ENCODE measurements around the gene RAVER1. TPM values are rescaled to one million over a fixed set of nuclear protein-coding genes. Genes with fewer than 3 reads are reported as not detected.

The RAVER1 gene
- total RNA-seq, 3 donors from 2014 or later (not counting 1 experiment from before 2014, with no cell fraction given): 42.5 to 64.3 (median 55.9) TPM

DNA sequence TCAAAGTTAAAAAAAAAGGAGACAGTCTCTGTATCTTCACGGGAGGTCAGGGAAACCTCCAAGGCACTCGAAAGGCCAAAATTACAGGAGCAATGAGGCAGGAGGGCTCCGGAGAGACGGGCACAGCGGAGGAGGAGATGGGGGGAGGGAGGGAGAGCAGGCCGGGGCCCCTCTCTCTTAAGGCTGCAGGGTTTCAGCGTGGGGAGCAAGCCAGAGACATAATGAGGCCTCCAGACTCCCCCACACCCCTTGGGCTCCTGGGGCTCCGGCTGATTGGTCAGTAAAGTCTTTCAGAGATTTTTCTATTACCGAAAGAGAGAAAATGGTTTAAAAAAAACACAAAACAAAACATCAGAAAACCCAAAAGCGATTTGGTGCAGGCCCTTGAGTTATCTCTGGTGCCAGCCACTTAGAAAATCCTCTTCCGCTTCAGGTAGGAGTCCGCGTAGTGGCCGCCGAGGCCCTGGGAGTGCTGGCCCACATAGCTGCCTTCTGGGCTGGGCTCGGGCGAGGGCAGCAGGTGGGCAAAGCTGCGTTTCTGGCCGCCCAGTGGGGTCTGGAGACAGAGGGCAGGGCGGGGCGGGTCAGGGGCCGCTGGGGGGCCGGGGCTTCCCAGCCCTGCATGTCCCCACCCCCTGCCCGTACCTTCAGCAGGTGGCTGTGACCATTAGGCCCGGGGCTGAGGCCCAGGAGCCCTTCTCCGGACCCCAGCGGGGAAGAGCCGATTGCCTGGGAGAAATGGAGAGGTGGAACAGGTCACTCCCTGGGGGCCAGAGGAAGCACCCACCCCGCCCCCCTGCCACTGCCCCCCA, 16.1 kb downstream of the RAVER1 start:
- DNase-seq: peak in 1 of 2 donors; percentile 4

DNA sequence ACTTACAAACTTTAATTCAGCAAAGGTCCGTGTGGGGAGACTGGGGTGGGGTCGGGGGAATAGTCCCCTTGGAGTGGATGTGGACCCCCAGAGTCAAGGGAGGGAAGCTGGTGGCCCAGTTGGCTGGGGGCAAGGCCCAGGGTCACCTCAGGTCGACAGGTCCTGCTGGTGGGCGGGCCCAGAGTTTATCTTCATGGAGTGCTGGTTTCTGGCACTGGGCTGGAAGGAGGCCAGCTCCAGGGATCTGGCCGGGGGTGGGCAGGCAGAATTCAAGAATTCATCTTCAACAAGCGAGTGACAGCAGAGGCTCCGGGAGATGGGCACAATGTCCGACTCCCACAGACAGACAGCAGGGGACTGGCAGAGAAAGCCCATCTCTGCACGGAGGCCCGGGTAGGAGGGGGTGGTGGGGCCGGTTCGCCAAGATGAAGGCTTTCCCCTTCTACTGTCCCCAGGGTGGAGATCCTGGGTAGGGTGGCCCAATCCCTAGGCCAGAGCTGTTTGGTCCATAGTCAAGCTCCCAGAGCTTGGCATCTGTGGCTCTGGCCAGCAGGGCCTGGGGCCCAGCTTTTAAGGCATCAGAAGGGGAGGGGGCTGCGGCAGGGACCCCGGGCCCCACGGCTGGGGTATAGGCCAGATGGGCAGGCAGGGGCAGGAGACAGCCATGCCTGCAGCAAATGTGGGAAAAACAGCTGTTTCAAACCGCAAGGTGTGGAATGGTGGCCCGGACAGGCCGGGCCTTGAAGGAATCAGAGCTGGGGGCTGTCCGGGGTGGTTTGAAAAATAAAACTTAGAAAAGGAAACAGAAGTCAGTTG, 16.9 kb downstream of the RAVER1 start:
- Mint-ChIP-seq H3K4me1 (peaks cover 6 to 31% of the 10 kb centered on the region in 2 donors), H3K27ac (peak overlapping the region; percentile 90 to 91), H3K4me3 (peak overlapping the region; percentile 83), H3K27me3 (ENCODE audit: low read depth in 2 of 2) (no peaks in the 10 kb centered on the region), H3K9me3 (no peaks in the 10 kb centered on the region), H3K36me3 (no peaks in the 10 kb centered on the region)
- Histone ChIP-seq H3K27me3 (ENCODE audit: control insufficient read depth, insufficient read depth, low read length) (no peaks in the 10 kb centered on the region), H3K4me1 (ENCODE audit: control insufficient read depth, insufficient read depth, low read length) (peaks cover 12% of the 10 kb centered on the region), H3K36me3 (ENCODE audit: control insufficient read depth, insufficient read depth, low read length) (peaks cover 36% of the 10 kb centered on the region), H3K27ac (ENCODE audit: low read length) (peak overlapping the region; percentile 19), H3K4me3 (ENCODE audit: low read length) (no peak overlapping the region), H3K9me3 (ENCODE audit: control insufficient read depth, insufficient read depth, low read length) (no peaks in the 10 kb centered on the region)
- TF ChIP-seq, protein P1, sequence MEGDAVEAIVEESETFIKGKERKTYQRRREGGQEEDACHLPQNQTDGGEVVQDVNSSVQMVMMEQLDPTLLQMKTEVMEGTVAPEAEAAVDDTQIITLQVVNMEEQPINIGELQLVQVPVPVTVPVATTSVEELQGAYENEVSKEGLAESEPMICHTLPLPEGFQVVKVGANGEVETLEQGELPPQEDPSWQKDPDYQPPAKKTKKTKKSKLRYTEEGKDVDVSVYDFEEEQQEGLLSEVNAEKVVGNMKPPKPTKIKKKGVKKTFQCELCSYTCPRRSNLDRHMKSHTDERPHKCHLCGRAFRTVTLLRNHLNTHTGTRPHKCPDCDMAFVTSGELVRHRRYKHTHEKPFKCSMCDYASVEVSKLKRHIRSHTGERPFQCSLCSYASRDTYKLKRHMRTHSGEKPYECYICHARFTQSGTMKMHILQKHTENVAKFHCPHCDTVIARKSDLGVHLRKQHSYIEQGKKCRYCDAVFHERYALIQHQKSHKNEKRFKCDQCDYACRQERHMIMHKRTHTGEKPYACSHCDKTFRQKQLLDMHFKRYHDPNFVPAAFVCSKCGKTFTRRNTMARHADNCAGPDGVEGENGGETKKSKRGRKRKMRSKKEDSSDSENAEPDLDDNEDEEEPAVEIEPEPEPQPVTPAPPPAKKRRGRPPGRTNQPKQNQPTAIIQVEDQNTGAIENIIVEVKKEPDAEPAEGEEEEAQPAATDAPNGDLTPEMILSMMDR (IDR thresholded peaks at IDR 0.05): no peak
- peak in 1 of 3 donors; percentile 3 for ATAC-seq
- WGBS (ENCODE audit: insufficient coverage): 88% methylated on average over 16 of the region's 19 CpGs
- DNase-seq: no peak
- intact Hi-C loops (cut with micrococcal nuclease): no loop called here

More for the DNA sequence above, 16.1 kb downstream of the RAVER1 start:
- intact Hi-C loops (cut with micrococcal nuclease): no loop called here
- no peaks in the 10 kb centered on the region for H3K27me3 ChIP-seq (ENCODE audit: control insufficient read depth, insufficient read depth, low read length)
- ATAC-seq: no peak
- peaks cover 44% of the 10 kb centered on the region for H3K36me3 ChIP-seq (ENCODE audit: control insufficient read depth, insufficient read depth, low read length)
- H3K4me3 ChIP-seq (ENCODE audit: low read length): no peak overlapping the region
- H3K9me3 Mint-ChIP-seq: no peaks in the 10 kb centered on the region
- H3K4me1 ChIP-seq (ENCODE audit: control insufficient read depth, insufficient read depth, low read length): peaks cover 12% of the 10 kb centered on the region
- H3K9me3 ChIP-seq (ENCODE audit: control insufficient read depth, insufficient read depth, low read length): no peaks in the 10 kb centered on the region
- no peaks in the 10 kb centered on the region for H3K27me3 Mint-ChIP-seq (ENCODE audit: low read depth in 2 of 2)
- no peaks in the 10 kb centered on the region for H3K36me3 Mint-ChIP-seq
- no peak overlapping the region for H3K27ac ChIP-seq (ENCODE audit: low read length)
- H3K4me1 Mint-ChIP-seq: peaks cover 6 to 36% of the 10 kb centered on the region in 2 donors
- WGBS (ENCODE audit: insufficient coverage): 91% methylated on average over 29 of the region's 29 CpGs
- H3K4me3 Mint-ChIP-seq: no peak overlapping the region
- peak overlapping the region in 1 of 2 donors; percentile 91 for H3K27ac Mint-ChIP-seq
- TF ChIP-seq, protein P1 (IDR thresholded peaks at IDR 0.05): no peak

- TF ChIP-seq, protein P1 (IDR thresholded peaks at IDR 0.05): no peak
- no peaks in the 10 kb centered on the region for H3K27me3 Mint-ChIP-seq (ENCODE audit: low read depth in 2 of 2)
- Histone ChIP-seq H3K4me1 (ENCODE audit: control insufficient read depth, insufficient read depth, low read length) (peaks cover 12% of the 10 kb centered on the region), H3K27me3 (ENCODE audit: control insufficient read depth, insufficient read depth, low read length) (no peaks in the 10 kb centered on the region), H3K36me3 (ENCODE audit: control insufficient read depth, insufficient read depth, low read length) (peaks cover 28% of the 10 kb centered on the region), H3K27ac (ENCODE audit: low read length) (peak within 1 kb of the TSS; percentile 19), H3K4me3 (ENCODE audit: low read length) (peak within 1 kb of the TSS; percentile 79), H3K9me3 (ENCODE audit: control insufficient read depth, insufficient read depth, low read length) (no peaks in the 10 kb centered on the region)
- H3K4me1 Mint-ChIP-seq: peaks cover 6 to 31% of the 10 kb centered on the region in 2 donors
- H3K9me3 Mint-ChIP-seq: no peaks in the 10 kb centered on the region
- WGBS (ENCODE audit: insufficient coverage): 2% methylated on average over 55 of the region's 55 CpGs
- no peaks in the 10 kb centered on the region for H3K36me3 Mint-ChIP-seq
- peak; percentile 76 to 96 for DNase-seq
- ATAC-seq: peak; percentile 79 to 93 (median 89)
- peak within 1 kb of the TSS; percentile 90 to 91 for H3K27ac Mint-ChIP-seq
- H3K4me3 Mint-ChIP-seq: peak within 1 kb of the TSS; percentile 83
- intact Hi-C loops (cut with micrococcal nuclease): no loop called here
Measured at GRCh38 chr19:10315335-10316214, 17.8 kb downstream of the RAVER1 start, which contains the start of gene FDX2. FDX2 (minus strand) TSS chr19:10316015; CDS start chr19:10315996, 19 bp downstream.
